Uterus (tissue), 4 donors: ENCODE data around the gene SEC22A. TPM values are rescaled to one million over a fixed set of nuclear protein-coding genes. Genes with fewer than 3 reads are reported as not detected.

Experiments
- DNase-seq, 2 donors: peaks; one replicate each; pipeline ENCODE4 v3.0.0-alpha.2; 2019 to 2020
- H3K27ac ChIP-seq, 2 donors: fragments of 200-600 bp; sonication (generic); 1 replicate in 1 of 2; 2 replicates in 1 of 2; pipeline ENCODE4 v1.5.1; 2016 to 2018
- H3K27me3 ChIP-seq, 2 donors: fragments of 200-600 bp; sonication (generic); one replicate each; pipeline ENCODE4 v1.5.1; 2018 to 2019; ENCODE audit warnings: control low read depth in 1 of 2
- H3K36me3 ChIP-seq, 2 donors: fragments of 200-600 bp; sonication (generic); one replicate each; pipeline ENCODE4 v1.5.1; 2019; ENCODE audit warnings: control low read depth in 1 of 2
- H3K4me1 ChIP-seq, 2 donors: fragments of 200-600 bp; sonication (generic); one replicate each; pipeline ENCODE4 v1.5.1; 2018 to 2019; ENCODE audit warnings: control low read depth in 1 of 2
- H3K4me3 ChIP-seq, 2 donors: fragments of 200-600 bp; sonication (generic); 1 replicate in 1 of 2; 2 replicates in 1 of 2; pipeline ENCODE4 v1.5.1; 2018 to 2019; ENCODE audit warnings: mild to moderate bottlenecking in 1 of 2
- H3K9me3 ChIP-seq, 2 donors: fragments of 200-600 bp; sonication (generic); one replicate each; pipeline ENCODE4 v1.5.1; 2019; ENCODE audit warnings: control low read depth in 1 of 2
- POLR2A ChIP-seq, 2 donors: fragments of 450-650 bp; IDR thresholded peaks; one replicate each; pipeline ENCODE4 v1.6.1; 2016; ENCODE audit warnings: antibody characterized with exemption in 2 of 2, mild to moderate bottlenecking in 1 of 2, moderate library complexity in 1 of 2
- intact Hi-C: fragments of 100-400 bp; cut with DNase I; formaldehyde crosslinking; loops from one replicate; pipeline ENCODE4 v1.15.1; 2023; ENCODE audit warnings: low total_unique reads
- total RNA-seq, 4 donors: library from RNA; depleted of rRNA in 3 of 4; stranded (reverse); fragments of >200 nt in 3 of 4; gene quantifications; one replicate each; pipeline versions ENCODE4 v1.1.0 to v1.2.4, GENCODE V29; 2014 to 2023
- TF ChIP-seq, protein P1 (sequence below), 4 experiments: fragments of 200-600 bp in 2 of 4; fragments of 450-650 bp in 2 of 4; sonication (generic) in 2 of 4; IDR thresholded peaks; one replicate each; pipeline ENCODE4 v1.5.1; 2016 to 2019; ENCODE audit warnings: antibody characterized with exemption in 4 of 4, mild to moderate bottlenecking in 2 of 4, moderate library complexity in 1 of 4
- donor health status: DM: yes; HTN: yes; CAD: no.

SEC22A gene
- total RNA-seq, 4 donors from 2014 or later = 14.9 to 103 (median 35.6) TPM

DNA sequence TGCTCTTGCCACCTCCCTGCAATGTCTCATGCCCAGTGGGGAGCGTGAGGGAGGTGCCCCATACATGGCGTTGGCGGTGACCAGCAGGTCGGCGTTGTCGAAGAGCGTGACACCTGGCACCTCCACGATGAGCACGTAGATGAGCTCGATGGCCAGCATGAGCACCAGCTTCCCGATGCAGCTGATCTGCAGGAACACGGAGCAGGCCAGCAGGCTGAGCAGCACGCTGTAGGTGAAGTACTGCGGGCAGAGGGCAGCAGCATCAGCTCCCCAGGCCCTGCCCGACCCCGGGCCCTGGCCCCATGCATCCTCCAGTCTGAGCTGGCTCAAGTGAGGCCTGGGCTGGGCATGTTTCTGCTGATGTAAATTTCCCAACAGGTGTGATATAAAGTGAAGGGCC is 98.3 kb downstream of the SEC22A start:
- no peaks in the 10 kb centered on the region for H3K4me1 ChIP-seq
- H3K36me3 ChIP-seq = no peaks in the 10 kb centered on the region
- TF ChIP-seq, protein P1, sequence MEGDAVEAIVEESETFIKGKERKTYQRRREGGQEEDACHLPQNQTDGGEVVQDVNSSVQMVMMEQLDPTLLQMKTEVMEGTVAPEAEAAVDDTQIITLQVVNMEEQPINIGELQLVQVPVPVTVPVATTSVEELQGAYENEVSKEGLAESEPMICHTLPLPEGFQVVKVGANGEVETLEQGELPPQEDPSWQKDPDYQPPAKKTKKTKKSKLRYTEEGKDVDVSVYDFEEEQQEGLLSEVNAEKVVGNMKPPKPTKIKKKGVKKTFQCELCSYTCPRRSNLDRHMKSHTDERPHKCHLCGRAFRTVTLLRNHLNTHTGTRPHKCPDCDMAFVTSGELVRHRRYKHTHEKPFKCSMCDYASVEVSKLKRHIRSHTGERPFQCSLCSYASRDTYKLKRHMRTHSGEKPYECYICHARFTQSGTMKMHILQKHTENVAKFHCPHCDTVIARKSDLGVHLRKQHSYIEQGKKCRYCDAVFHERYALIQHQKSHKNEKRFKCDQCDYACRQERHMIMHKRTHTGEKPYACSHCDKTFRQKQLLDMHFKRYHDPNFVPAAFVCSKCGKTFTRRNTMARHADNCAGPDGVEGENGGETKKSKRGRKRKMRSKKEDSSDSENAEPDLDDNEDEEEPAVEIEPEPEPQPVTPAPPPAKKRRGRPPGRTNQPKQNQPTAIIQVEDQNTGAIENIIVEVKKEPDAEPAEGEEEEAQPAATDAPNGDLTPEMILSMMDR (IDR thresholded peaks at IDR 0.05) = no peak
- no peak for TF ChIP-seq POLR2A (IDR thresholded peaks at IDR 0.05)
- no peaks in the 10 kb centered on the region for H3K27me3 ChIP-seq
- no peak for DNase-seq
- no peak overlapping the region for H3K27ac ChIP-seq
- intact Hi-C loops = no loop called here
- no peaks in the 10 kb centered on the region for H3K9me3 ChIP-seq
- H3K4me3 ChIP-seq = no peak overlapping the region

DNA sequence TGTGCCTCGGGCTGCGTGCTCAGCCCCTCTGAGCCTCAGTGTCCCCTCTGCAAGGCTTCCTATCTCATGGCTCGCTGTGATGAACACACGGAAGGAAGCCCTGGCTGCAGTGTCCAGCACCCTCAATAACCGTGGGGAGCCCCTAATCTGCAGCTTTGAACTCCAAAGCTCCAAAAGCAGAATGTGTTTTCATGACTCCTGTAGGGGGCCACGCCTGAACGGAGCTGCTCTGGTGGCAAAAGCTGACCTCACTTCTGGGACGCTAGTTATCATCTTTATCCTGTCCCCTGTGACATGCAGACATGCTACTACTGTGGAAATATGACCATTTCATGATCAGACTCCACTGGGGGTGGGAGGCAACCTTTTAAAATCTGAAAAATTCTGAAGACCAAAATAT is 98.8 kb downstream of the SEC22A start:
- Histone ChIP-seq H3K4me3 (no peak overlapping the region), H3K27ac (no peak overlapping the region), H3K9me3 (no peaks in the 10 kb centered on the region), H3K4me1 (no peaks in the 10 kb centered on the region), H3K36me3 (no peaks in the 10 kb centered on the region), H3K27me3 (no peaks in the 10 kb centered on the region)
- intact Hi-C loops = no loop called here
- TF ChIP-seq POLR2A (IDR thresholded peaks at IDR 0.05) = no peak
- TF ChIP-seq, protein P1 (IDR thresholded peaks at IDR 0.05) = no peak
- DNase-seq = no peak

DNA sequence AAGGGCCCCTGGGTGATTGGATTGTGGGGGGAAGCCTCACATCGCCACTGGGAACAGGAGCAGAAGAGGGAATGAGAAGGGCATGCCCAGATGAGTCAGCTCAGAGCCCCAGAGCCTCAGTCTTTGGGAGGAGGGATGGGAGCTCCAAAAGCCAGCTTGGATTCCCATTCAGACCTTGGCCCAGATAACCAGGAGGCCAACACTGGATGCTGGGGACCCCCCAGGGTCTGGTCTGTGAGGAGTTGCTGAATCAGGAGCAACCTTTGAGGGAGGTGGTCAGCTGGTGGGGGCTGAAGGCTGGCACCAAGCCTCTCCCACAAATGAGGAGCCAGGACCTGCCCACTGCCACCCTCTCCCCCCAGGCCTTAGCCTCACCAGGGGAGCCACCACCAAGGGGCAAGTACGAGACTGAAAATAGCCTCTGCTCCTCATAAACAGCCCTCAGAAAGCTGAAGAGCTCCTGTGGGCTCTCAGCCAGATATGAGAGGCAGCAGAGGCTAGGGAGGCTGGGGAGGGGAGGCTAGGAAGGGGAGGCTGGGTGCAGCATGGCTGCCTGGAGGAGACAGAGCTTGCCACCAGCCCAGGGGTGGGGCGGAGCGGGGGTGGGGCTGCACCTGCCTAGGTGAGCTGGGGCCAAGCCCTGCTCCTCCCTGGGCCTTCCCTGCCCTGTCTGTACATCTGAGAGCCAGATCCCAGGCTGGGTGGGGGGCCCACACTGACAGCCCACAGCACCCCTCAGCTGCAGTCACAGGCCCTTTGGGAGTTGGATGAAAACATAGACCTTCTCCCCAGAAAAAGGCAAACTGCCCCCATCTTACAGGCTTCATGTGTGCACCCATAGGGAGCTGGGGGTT is 99.8 kb downstream of the SEC22A start:
- Histone ChIP-seq H3K27ac (no peak overlapping the region), H3K4me1 (no peaks in the 10 kb centered on the region), H3K4me3 (no peak overlapping the region), H3K36me3 (no peaks in the 10 kb centered on the region), H3K27me3 (no peaks in the 10 kb centered on the region), H3K9me3 (no peaks in the 10 kb centered on the region)
- intact Hi-C loops = no loop called here
- TF ChIP-seq POLR2A (IDR thresholded peaks at IDR 0.05) = no peak
- TF ChIP-seq, protein P1 (IDR thresholded peaks at IDR 0.05) = no peak
- no peak for DNase-seq

DNA sequence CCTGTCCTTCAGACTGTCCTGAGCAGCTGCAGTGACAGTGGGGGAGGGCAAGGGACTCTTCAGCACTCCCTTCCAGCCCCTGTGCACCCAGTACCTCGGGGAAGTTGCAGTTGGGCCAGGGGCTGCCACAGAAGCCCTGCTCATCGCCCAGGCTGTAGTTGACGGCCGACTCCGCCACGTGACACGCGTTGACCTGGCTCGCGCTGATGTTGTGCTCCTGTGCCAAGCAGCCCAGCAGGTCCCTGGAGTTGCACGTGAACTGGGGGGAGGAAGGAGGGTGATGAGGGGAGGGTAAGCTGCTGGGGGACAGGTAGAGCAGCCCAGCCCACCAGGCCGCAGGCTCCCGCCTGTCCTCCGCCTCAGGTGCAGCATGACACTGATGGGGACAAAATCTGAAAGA is 101.2 kb downstream of the SEC22A start:
- no peak overlapping the region for H3K4me3 ChIP-seq
- TF ChIP-seq, protein P1 (IDR thresholded peaks at IDR 0.05) = no peak
- DNase-seq = no peak
- H3K27ac ChIP-seq = no peak overlapping the region
- no peaks in the 10 kb centered on the region for H3K9me3 ChIP-seq
- H3K36me3 ChIP-seq = no peaks in the 10 kb centered on the region
- no peaks in the 10 kb centered on the region for H3K4me1 ChIP-seq
- H3K27me3 ChIP-seq = no peaks in the 10 kb centered on the region
- intact Hi-C loops = no loop called here

DNA sequence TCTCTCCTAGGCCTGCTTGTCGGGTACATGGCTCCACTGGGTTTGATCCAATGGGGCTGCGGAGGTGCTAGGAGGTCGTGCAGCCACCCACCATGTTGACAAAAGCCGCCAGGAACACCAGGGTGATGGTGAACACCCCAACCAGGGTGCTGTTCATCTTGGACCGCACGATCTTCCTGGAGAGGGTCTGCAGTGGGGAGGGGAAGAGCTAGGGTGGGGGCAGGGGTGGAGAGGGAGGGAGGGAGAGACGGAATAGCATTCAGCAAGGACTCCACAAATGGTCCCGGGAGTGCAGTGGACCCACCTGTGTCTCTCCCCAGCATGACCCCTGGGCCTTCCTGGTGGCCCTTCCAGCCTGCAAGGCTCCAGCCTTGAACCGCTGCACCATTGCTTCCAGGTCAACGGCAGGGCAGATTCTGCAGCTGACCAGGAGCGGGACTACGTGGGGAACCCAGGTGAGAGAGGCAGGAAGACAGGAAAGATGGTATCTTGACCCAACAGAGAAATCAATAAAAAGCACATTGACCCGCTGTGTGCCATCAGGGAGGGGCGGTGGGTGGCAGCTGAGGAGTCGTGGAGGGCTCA is 102.3 kb downstream of the SEC22A start:
- Histone ChIP-seq H3K4me1 (no peaks in the 10 kb centered on the region), H3K4me3 (no peak overlapping the region), H3K27ac (no peak overlapping the region), H3K27me3 (no peaks in the 10 kb centered on the region), H3K36me3 (no peaks in the 10 kb centered on the region), H3K9me3 (no peaks in the 10 kb centered on the region)
- no peak for DNase-seq
- intact Hi-C loops = no loop called here
- no peak for TF ChIP-seq POLR2A (IDR thresholded peaks at IDR 0.05)
- TF ChIP-seq, protein P1 (IDR thresholded peaks at IDR 0.05) = no peak
